Mesenchymal stem cell (in vitro differentiated cells and primary cell): ENCODE results near the gene NIPBL.

Source experiments
- DNase-seq: peaks from one replicate; pipeline ENCODE4 v3.0.0-alpha.2; 2013
- H2AFZ ChIP-seq: one replicate; pipeline ENCODE4 v1.6.1; 2013; ENCODE audit warnings: low read depth, mild to moderate bottlenecking, control low read depth, inconsistent platforms, low read length, moderate library complexity
- H2AK5ac ChIP-seq: 2 replicates; pipeline ENCODE4 v1.6.1; 2013; ENCODE audit warnings: low read length, moderate library complexity, mild to moderate bottlenecking, inconsistent platforms; ENCODE audit not compliant: severe bottlenecking
- H2BK120ac ChIP-seq: one replicate; pipeline ENCODE4 v1.6.1; 2013; ENCODE audit warnings: low read depth, mild to moderate bottlenecking, inconsistent platforms, low read length, moderate library complexity
- H2BK12ac ChIP-seq, 2 experiments: one replicate each; pipeline ENCODE4 v1.6.1; 2013; ENCODE audit warnings: inconsistent platforms in 2 of 2, low read length in 2 of 2, mild to moderate bottlenecking in 2 of 2, moderate library complexity in 2 of 2, control low read depth in 1 of 2
- H2BK15ac ChIP-seq: one replicate; pipeline ENCODE4 v1.6.1; 2013; ENCODE audit warnings: mild to moderate bottlenecking, low read depth, inconsistent platforms; ENCODE audit not compliant: poor library complexity, severe bottlenecking
- H2BK5ac ChIP-seq: 2 replicates; pipeline ENCODE4 v1.6.1; 2013; ENCODE audit warnings: low read depth, mild to moderate bottlenecking, low read length, control low read depth, inconsistent platforms; ENCODE audit not compliant: poor library complexity, severe bottlenecking
- H3K14ac ChIP-seq, 2 experiments: one replicate each; pipeline ENCODE4 v1.6.1; 2013; ENCODE audit warnings: inconsistent platforms in 2 of 2, low read length in 2 of 2, control low read depth in 1 of 2, mild to moderate bottlenecking in 1 of 2, moderate library complexity in 1 of 2
- H3K18ac ChIP-seq, 2 experiments: one replicate each; pipeline ENCODE4 v1.6.1; 2013; ENCODE audit warnings: inconsistent platforms in 2 of 2, low read length in 2 of 2, control low read depth in 1 of 2, low read depth in 1 of 2, mild to moderate bottlenecking in 1 of 2
- H3K23ac ChIP-seq, 2 experiments: one replicate each; pipeline ENCODE4 v1.6.1; 2013; ENCODE audit warnings: inconsistent platforms in 2 of 2, low read length in 2 of 2, mild to moderate bottlenecking in 2 of 2, moderate library complexity in 2 of 2, control low read depth in 1 of 2
- H3K27ac ChIP-seq: 2 replicates; pipeline ENCODE4 v1.5.1; 2013; ENCODE audit warnings: mild to moderate bottlenecking, moderate library complexity, low read length, control low read depth, inconsistent platforms; ENCODE audit not compliant: poor library complexity, severe bottlenecking
- H3K27me3 ChIP-seq, 2 experiments: 2 replicates each; pipeline versions ENCODE4 v1.6.1 to v1.7.0; 2013; ENCODE audit warnings: low read length in 2 of 2, mild to moderate bottlenecking in 2 of 2, moderate library complexity in 2 of 2, control low read depth in 1 of 2, inconsistent platforms in 1 of 2; ENCODE audit not compliant: control insufficient read depth in 1 of 2, insufficient read depth in 1 of 2
- H3K36me3 ChIP-seq, 2 experiments: 2 replicates each; pipeline versions ENCODE4 v1.6.1 to v1.7.0; 2013; ENCODE audit warnings: low read length in 2 of 2, control low read depth in 1 of 2, inconsistent platforms in 1 of 2, low read depth in 1 of 2, mild to moderate bottlenecking in 1 of 2; ENCODE audit not compliant: insufficient read depth in 2 of 2, control insufficient read depth in 1 of 2
- H3K4ac ChIP-seq, 2 experiments: one replicate each; pipeline ENCODE4 v1.6.1; 2013; ENCODE audit warnings: inconsistent platforms in 2 of 2, low read length in 2 of 2, mild to moderate bottlenecking in 2 of 2, moderate library complexity in 2 of 2, control low read depth in 1 of 2, low read depth in 1 of 2
- H3K4me1 ChIP-seq: 2 replicates; pipeline ENCODE4 v1.6.1; 2013; ENCODE audit warnings: low read depth, low read length, control low read depth; ENCODE audit not compliant: control insufficient read depth, insufficient read depth
- H3K4me2 ChIP-seq: 2 replicates; pipeline ENCODE4 v1.6.1; 2013; ENCODE audit warnings: low read length, mild to moderate bottlenecking, inconsistent platforms; ENCODE audit not compliant: poor library complexity, severe bottlenecking
- H3K4me3 ChIP-seq, 2 experiments: 2 replicates each; pipeline versions ENCODE4 v1.5.1 to v1.7.0; 2013; ENCODE audit warnings: low read length in 2 of 2, mild to moderate bottlenecking in 2 of 2, control low read depth in 1 of 2, low read depth in 1 of 2; ENCODE audit not compliant: insufficient read depth in 1 of 2
- H3K79me1 ChIP-seq: replicated peaks from 2 replicates; pipeline ENCODE4 v1.6.1; 2013; ENCODE audit warnings: mild to moderate bottlenecking, control low read depth, low read length, inconsistent platforms; ENCODE audit not compliant: poor library complexity, severe bottlenecking
- H3K9ac ChIP-seq: 2 replicates; pipeline ENCODE4 v1.7.0; 2013; ENCODE audit warnings: mild to moderate bottlenecking, low read length, moderate library complexity
- H3K9me3 ChIP-seq: 2 replicates; pipeline ENCODE4 v1.7.0; 2013; ENCODE audit warnings: mild to moderate bottlenecking, low read length; ENCODE audit not compliant: control insufficient read depth
- H4K8ac ChIP-seq: one replicate; pipeline ENCODE4 v1.6.1; 2013; ENCODE audit warnings: inconsistent platforms, mild to moderate bottlenecking, low read length, moderate library complexity
- H4K91ac ChIP-seq: one replicate; pipeline ENCODE4 v1.6.1; 2013; ENCODE audit warnings: mild to moderate bottlenecking, low read length, inconsistent platforms
- WGBS: methylation state at CpG from one replicate; pipeline ENCODE4 v1.1.7; 2013; ENCODE audit warnings: mixed read lengths; 5-methylcytosine and 5-hydroxymethylcytosine counted together

Gene NIPBL

GRCh38 chr5:36839489-36840476 is 36.8 kb upstream of the NIPBL start:
- 75% methylated on average over 1 of the region's 5 CpGs for WGBS
- DNase-seq, result no peak
- Histone ChIP-seq H3K4me1 (no peaks in the 10 kb centered on the region), H3K4ac (no peak overlapping the region), H3K18ac (no peak overlapping the region), H2BK5ac (no peak overlapping the region), H2BK15ac (no peak overlapping the region), H2BK12ac (no peak overlapping the region), H3K4me3 (no peak overlapping the region), H3K27ac (no peak overlapping the region), H3K36me3 (no peaks in the 10 kb centered on the region), H2AFZ (no peak overlapping the region), H3K4me2 (no peak overlapping the region), H3K9me3 (peaks cover 2% of the 10 kb centered on the region), H2AK5ac (no peak overlapping the region), H2BK120ac (no peak overlapping the region), H3K14ac (no peak overlapping the region), H3K23ac (no peak overlapping the region), H3K27me3 (peaks cover 0 to 5% of the 10 kb centered on the region in 2 experiments), H4K8ac (no peak overlapping the region), H4K91ac (no peak overlapping the region), H3K9ac (no peak overlapping the region), H3K79me1 (no peaks in the 10 kb centered on the region)

- H3K4me1 ChIP-seq, result no peaks in the 10 kb centered on the region
- no peak overlapping the region for H3K27ac ChIP-seq
- H3K4me3 ChIP-seq, result no peak overlapping the region
- no peak overlapping the region for H3K4me2 ChIP-seq
- H3K9ac ChIP-seq, result no peak overlapping the region
- H4K91ac ChIP-seq, result no peak overlapping the region
- H4K8ac ChIP-seq, result no peak overlapping the region
- no peak overlapping the region for H2AFZ ChIP-seq
- WGBS, result 0% methylated on average over 1 of the region's 1 CpG
- no peak overlapping the region for H3K18ac ChIP-seq
- H2BK15ac ChIP-seq, result no peak overlapping the region
- H2BK5ac ChIP-seq, result no peak overlapping the region
- H3K4ac ChIP-seq, result no peak overlapping the region
- no peak overlapping the region for H2AK5ac ChIP-seq
- H3K23ac ChIP-seq, result no peak overlapping the region
- no peaks in the 10 kb centered on the region for H3K36me3 ChIP-seq
- peaks cover 0 to 5% of the 10 kb centered on the region in 2 experiments for H3K27me3 ChIP-seq
- no peak for DNase-seq
- H3K9me3 ChIP-seq, result peaks cover 2% of the 10 kb centered on the region
- H3K14ac ChIP-seq, result no peak overlapping the region
- no peak overlapping the region for H2BK120ac ChIP-seq
- H3K79me1 ChIP-seq, result no peaks in the 10 kb centered on the region
- H2BK12ac ChIP-seq, result no peak overlapping the region
These were observed 34.9 kb upstream of the NIPBL start for GRCh38 chr5:36841677-36842076.

- no peaks in the 10 kb centered on the region for H3K4me1 ChIP-seq
- no peak overlapping the region for H3K4ac ChIP-seq
- no peak overlapping the region for H3K4me2 ChIP-seq
- no peak overlapping the region for H2BK5ac ChIP-seq
- H3K23ac ChIP-seq, result no peak overlapping the region
- H3K9me3 ChIP-seq, result peaks cover 2% of the 10 kb centered on the region
- H2AFZ ChIP-seq, result no peak overlapping the region
- H3K79me1 ChIP-seq, result no peaks in the 10 kb centered on the region
- no peak overlapping the region for H3K14ac ChIP-seq
- H4K8ac ChIP-seq, result no peak overlapping the region
- no peak overlapping the region for H2BK15ac ChIP-seq
- no peak overlapping the region for H3K27ac ChIP-seq
- H3K36me3 ChIP-seq, result no peaks in the 10 kb centered on the region
- H4K91ac ChIP-seq, result no peak overlapping the region
- no peak overlapping the region for H3K18ac ChIP-seq
- H3K9ac ChIP-seq, result no peak overlapping the region
- no peak overlapping the region for H2BK120ac ChIP-seq
- no peak overlapping the region for H2AK5ac ChIP-seq
- peaks cover 0 to 5% of the 10 kb centered on the region in 2 experiments for H3K27me3 ChIP-seq
- DNase-seq, result no peak
- H2BK12ac ChIP-seq, result no peak overlapping the region
- 5% methylated on average over 1 of the region's 1 CpG for WGBS
- no peak overlapping the region for H3K4me3 ChIP-seq
These were observed 34.5 kb upstream of the NIPBL start for GRCh38 chr5:36842087-36842486.

- H3K79me1 ChIP-seq, result no peaks in the 10 kb centered on the region
- H3K4me3 ChIP-seq, result no peak overlapping the region
- no peak overlapping the region for H3K4ac ChIP-seq
- H4K8ac ChIP-seq, result no peak overlapping the region
- no peaks in the 10 kb centered on the region for H3K36me3 ChIP-seq
- H2BK120ac ChIP-seq, result no peak overlapping the region
- H3K4me1 ChIP-seq, result no peaks in the 10 kb centered on the region
- peaks cover 2% of the 10 kb centered on the region for H3K9me3 ChIP-seq
- H3K9ac ChIP-seq, result no peak overlapping the region
- no peak overlapping the region for H3K27ac ChIP-seq
- no peak for DNase-seq
- H3K4me2 ChIP-seq, result no peak overlapping the region
- no peak overlapping the region for H3K14ac ChIP-seq
- no peak overlapping the region for H2BK12ac ChIP-seq
- 55% methylated on average over 5 of the region's 5 CpGs for WGBS
- no peak overlapping the region for H3K23ac ChIP-seq
- no peaks in the 10 kb centered on the region for H3K27me3 ChIP-seq
- no peak overlapping the region for H4K91ac ChIP-seq
- no peak overlapping the region for H2BK15ac ChIP-seq
- H2BK5ac ChIP-seq, result no peak overlapping the region
- H2AFZ ChIP-seq, result no peak overlapping the region
- no peak overlapping the region for H2AK5ac ChIP-seq
- H3K18ac ChIP-seq, result no peak overlapping the region
These were observed 32.3 kb upstream of the NIPBL start for GRCh38 chr5:36844305-36844704.
